HG02943 (cell line): ENCODE data around the gene HSD3B7.
"Not testable (repeated sequence)": the region's sequence is repeated elsewhere in the genome, so short reads cannot be mapped to it uniquely, and the experiment has no call there.

Experiments used
- ATAC-seq: cut with Tn5 transposase; IDR thresholded peaks from one replicate; pipeline ENCODE4 v1.9.1; 2021; ENCODE audit warnings: mild to moderate bottlenecking, low read depth, moderate library complexity; ENCODE audit not compliant: unreplicated experiment

The HSD3B7 gene

GRCh38 chr16:30984669-30985400, at the start of gene HSD3B7:
TSS of gene HSD3B7 (plus strand) at chr16:30985207. CDS start at chr16:30985659, 452 bp downstream.
- no peak for ATAC-seq

DNA sequence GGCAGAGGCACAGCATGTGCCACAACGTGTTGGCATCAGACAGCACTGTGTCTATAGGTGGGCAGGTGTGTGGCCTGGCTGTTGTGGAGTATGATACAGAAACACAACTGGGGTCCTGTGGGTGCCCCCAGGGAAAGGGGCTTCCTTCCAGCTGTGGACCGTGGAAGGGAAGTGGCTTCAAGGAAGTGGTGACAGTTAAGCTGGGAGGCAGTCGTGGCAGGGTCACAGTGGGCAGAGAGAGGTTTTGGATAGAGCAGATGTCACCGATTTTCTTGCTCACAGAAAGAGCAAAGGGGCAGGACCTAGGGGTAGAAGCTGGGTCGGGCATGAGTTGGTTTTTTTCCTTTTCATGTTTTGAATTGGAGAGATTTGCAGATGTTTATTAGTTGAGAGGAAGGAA, 47.3 kb upstream of the HSD3B7 start:
- ATAC-seq: no peak

GRCh38 chr16:30939571-30939970, 45.4 kb upstream of the HSD3B7 start:
- ATAC-seq: not testable (repeated sequence)

DNA sequence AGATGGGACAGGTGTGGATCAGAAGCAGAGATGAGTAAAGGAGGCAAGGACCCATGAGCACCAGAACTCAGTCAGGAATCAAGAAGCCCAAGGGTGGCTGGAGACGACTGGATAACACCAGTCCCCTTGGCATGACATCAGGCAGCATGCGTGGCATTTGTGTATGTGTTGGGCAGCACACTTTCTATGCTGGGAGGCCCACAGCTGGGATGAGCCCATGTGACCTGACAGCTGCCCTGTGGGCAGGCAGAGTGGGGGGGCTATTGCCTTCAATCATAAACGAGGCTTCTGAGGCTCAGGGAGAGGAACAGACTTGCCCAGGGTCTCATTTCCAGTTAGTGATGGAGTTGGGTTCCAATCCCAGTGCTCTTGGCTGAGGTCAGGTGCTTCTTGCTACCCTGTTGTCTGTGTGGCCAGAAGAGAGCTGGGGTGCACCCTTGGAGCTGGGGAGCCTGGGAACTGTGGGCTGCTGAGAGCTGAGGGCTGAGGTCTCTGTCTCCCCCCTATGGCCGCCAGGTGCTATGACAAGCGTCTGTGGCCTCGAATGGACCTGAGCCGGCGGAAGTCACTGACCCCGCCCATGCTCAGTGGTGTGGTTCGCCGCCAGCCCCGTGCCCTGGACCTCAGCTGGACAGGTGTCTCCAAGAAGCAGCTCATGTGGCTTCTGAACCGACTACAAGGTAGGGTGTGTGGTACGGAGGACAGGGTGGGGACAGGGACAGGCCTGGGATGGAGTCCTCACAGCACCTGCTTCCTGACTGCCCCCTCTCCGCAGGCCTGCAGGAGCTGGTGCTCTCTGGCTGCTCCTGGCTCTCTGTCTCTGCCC, 43.2 kb upstream of the HSD3B7 start:
- ATAC-seq: peak; percentile 84

GRCh38 chr16:30942426-30942806, 42.6 kb upstream of the HSD3B7 start:
- no peak for ATAC-seq

DNA sequence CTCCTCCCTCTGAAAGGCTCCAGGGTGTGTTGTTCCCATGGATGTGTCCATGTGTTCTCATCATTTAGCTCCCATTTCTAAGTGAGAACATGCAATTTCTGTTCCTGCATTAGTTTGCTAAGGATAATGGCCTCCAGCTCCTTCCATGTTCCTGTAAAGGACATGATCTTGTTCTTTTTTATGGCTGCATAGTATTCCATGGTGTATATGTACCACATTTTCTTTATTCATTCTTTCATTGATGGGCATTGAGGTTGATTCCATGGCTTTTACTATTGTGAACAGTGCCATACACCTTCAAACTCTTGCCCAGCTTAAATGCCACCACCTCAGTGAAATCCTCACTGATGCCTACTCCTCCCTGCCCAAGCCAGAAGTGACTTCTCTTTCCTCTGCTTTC, 40.7 kb upstream of the HSD3B7 start:
- ATAC-seq: no peak

- ATAC-seq: no peak
Observed at GRCh38 chr16:30946671-30947540, 38.1 kb upstream of the HSD3B7 start.

DNA sequence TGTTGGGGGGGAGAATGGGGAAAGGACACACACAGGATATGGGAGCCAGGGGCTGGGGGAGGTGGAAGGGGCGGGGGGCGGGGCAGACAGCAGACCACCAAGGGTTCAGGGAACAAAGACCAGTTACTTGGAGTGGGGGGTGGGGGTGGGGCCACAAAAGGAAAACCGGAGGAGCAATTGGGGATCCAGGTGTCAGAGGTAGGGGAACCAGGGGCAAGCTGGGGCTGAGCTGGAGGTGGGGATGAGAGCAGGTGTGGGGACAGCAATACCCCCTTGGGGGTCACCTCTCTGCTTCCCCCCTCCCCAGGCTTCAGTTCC, 37.5 kb upstream of the HSD3B7 start:
- no peak for ATAC-seq

DNA sequence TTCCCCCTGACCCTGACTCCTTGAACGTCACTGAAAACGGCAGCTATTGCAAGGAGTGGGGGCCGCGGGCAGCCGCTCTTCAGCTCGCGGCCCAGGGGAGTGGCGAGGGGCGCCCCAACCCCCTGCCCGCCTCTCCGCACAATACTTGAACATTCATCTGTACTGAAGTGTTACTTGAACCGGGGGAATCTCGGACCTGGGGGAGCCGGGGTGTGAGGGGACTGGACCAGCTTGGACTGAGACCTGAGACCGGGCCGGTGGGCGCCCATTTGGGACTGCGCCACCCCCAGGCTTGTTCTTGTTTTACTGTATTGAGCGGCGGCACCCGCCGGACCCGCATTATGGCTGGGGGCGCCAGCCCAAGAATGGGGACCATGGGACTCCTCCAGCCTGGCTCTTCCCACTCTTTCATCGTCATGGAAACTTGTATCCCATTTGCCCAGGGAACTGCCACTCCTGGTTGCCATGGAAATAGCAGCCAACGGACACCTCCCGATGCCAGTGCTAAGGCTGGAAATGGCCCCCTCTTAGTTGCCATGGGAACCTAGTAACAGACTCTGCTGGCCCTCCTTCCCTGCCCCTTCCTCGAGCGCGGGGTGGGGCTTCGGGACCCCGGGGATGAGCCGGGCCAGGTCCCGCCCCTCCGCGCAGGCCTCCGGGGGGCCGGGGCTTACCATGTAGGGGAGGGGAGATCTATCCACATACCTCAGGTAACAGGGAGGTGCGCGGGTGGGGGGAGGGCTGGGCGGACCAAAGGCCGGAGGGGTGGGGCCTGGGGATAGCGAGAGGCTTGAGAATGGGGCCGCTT, 36.9 kb upstream of the HSD3B7 start:
- peak; percentile 10 for ATAC-seq

- peak; percentile 62 for ATAC-seq
Observed at GRCh38 chr16:30948667-30949649, 36.0 kb upstream of the HSD3B7 start, which contains the start of gene ORAI3. TSS of gene ORAI3 (plus strand) at chr16:30949068. CDS start at chr16:30949290, 222 bp downstream.

DNA sequence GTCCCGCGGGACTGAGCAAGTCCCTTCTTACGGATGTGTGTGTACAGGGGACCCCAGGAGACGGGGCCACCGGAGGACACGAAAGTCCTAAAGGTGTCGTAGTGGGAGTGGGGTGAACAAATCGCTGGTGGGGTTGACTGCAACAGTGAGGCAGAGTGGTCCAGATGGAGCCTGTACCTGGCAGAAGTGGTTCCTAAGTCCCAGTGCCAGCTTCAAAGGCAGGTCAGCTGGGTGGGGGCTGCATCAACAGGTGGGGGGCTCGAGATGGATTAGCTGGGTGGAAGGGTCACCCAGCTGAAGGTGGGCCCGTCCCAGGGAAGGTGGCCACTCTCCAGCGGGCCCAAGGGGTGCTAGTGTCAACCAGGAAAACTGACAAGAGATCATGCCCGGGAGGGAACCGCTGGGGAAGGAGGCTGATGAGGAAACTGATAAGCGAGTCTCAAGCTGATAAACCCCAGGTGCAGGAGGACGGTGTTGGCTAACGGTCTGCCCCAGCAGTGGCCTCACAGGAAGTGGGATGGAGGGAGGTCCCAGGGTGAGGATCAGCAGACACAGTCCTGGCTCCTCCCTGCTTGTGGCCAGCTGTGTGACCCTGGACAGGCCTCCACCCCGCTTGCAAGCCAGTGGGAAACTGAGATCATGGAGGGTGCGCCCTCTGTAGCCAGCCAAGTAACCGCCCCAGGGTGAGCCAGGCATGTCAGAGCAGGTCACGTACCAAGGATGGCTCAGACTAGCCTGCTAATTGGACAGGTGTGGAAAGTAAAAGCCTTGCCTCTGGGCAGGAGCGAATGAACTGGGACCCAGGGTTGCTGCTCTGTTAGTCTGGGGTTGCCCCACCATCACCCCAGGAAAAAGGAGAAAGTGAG, 35.1 kb upstream of the HSD3B7 start:
- ATAC-seq: peak; percentile 46

GRCh38 chr16:30950516-30951065, 34.4 kb upstream of the HSD3B7 start:
- ATAC-seq: no peak

DNA sequence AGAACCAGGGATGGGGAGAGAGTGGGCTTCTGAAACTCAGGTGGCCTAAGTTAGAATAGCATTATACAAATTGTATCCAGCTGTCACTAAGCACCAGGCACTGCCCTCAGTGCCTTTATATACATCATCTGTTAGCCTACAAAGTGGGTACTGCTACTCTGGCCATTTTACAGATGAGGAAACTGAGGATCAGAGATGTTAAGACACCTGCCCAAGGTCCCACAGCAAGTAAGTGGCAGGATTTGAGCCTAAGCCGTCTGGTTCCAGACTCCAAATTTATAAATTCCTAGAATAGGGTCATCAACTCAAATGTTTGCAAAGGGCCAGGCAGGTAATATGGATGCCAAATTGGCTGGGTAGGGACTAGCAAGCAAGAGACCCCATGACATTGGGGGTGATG, 33.8 kb upstream of the HSD3B7 start:
- no peak for ATAC-seq

GRCh38 chr16:30951750-30952149, 33.3 kb upstream of the HSD3B7 start:
- no peak for ATAC-seq

DNA sequence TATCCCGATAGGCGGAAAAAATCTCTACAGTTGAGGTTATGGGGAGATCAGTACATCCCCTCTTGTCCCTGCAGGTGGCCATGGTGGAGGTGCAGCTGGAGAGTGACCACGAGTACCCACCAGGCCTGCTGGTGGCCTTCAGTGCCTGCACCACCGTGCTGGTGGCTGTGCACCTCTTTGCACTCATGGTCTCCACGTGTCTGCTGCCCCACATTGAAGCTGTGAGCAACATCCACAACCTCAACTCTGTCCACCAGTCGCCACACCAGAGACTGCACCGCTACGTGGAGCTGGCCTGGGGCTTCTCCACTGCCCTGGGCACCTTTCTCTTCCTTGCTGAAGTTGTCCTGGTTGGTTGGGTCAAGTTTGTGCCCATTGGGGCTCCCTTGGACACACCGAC, 31.9 kb upstream of the HSD3B7 start:
- no peak for ATAC-seq

- ATAC-seq: no peak
Observed at GRCh38 chr16:30953511-30954124, 31.4 kb upstream of the HSD3B7 start.

DNA sequence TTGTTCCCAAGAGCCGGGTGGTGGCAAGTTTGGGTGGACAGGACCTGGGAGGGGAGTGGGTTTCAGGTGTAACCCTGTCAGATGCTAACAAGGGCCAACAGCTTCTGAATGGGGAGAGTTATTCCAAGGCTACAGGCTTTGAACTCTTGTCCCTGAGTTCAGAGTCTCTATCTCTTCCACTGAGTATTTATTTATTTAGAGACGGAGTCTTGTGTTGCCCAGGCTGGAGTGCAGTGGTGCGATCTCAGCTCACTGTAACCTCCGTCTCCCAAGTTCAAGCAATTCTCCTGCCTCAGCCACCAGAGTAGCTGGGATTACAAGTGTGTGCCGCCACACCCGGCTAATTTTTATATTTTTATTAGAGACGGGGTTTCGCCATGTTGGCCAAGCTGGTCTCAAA, 30.0 kb upstream of the HSD3B7 start:
- ATAC-seq: no peak
